Trophoblast cell (in vitro differentiated cells and primary cell): Measurements from ENCODE around the gene IL17RE.
"Not testable (repeated sequence)": the region's sequence is repeated elsewhere in the genome, so short reads cannot be mapped to it uniquely, and the experiment has no call there.

Source experiments
- DNase-seq, 2 donors: peaks; one replicate each; pipeline ENCODE4 v3.0.0-alpha.2; 2016
- H2AFZ ChIP-seq: 2 replicates; pipeline ENCODE4 v1.6.1; 2013; ENCODE audit warnings: low read length, moderate library complexity, mild to moderate bottlenecking; ENCODE audit not compliant: insufficient read depth, poor library complexity
- H2AK5ac ChIP-seq: 2 replicates; pipeline ENCODE4 v1.6.1; 2013; ENCODE audit warnings: mild to moderate bottlenecking, low read length
- H2BK120ac ChIP-seq: 2 replicates; pipeline ENCODE4 v1.6.1; 2013; ENCODE audit warnings: low read length, mild to moderate bottlenecking, moderate library complexity; ENCODE audit not compliant: insufficient read depth, poor library complexity
- H2BK12ac ChIP-seq: 2 replicates; pipeline ENCODE4 v1.6.1; 2013; ENCODE audit warnings: mild to moderate bottlenecking, low read length, moderate library complexity
- H2BK5ac ChIP-seq: 2 replicates; pipeline ENCODE4 v1.6.1; 2013; ENCODE audit warnings: low read length, low read depth, moderate library complexity, mild to moderate bottlenecking; ENCODE audit not compliant: poor library complexity
- H3K14ac ChIP-seq: 2 replicates; pipeline ENCODE4 v1.6.1; 2013; ENCODE audit warnings: mild to moderate bottlenecking, low read length
- H3K18ac ChIP-seq: 2 replicates; pipeline ENCODE4 v1.6.1; 2013; ENCODE audit warnings: mild to moderate bottlenecking, low read length
- H3K23ac ChIP-seq: 2 replicates; pipeline ENCODE4 v1.6.1; 2013; ENCODE audit warnings: low read length
- H3K27ac ChIP-seq: 2 replicates; pipeline ENCODE4 v1.5.1; 2013; ENCODE audit warnings: low read depth, mild to moderate bottlenecking, inconsistent platforms, low read length, moderate library complexity
- H3K27me3 ChIP-seq: 2 replicates; pipeline ENCODE4 v1.6.1; 2013; ENCODE audit warnings: inconsistent platforms, mild to moderate bottlenecking, low read length, moderate library complexity; ENCODE audit not compliant: insufficient read depth
- H3K36me3 ChIP-seq, 2 experiments: 1 replicate in 1 of 2; 2 replicates in 1 of 2; pipeline ENCODE4 v1.6.1; 2013; ENCODE audit warnings: low read length in 2 of 2, mild to moderate bottlenecking in 2 of 2, moderate library complexity in 1 of 2; ENCODE audit not compliant: insufficient read depth in 2 of 2, control insufficient read depth in 1 of 2
- H3K4ac ChIP-seq: 2 replicates; pipeline ENCODE4 v1.6.1; 2013; ENCODE audit warnings: low read depth, mild to moderate bottlenecking, low read length, moderate library complexity
- H3K4me1 ChIP-seq, 2 experiments: 1 replicate in 1 of 2; 2 replicates in 1 of 2; pipeline ENCODE4 v1.6.1; 2013; ENCODE audit warnings: low read length in 2 of 2, mild to moderate bottlenecking in 2 of 2, moderate library complexity in 1 of 2; ENCODE audit not compliant: insufficient read depth in 2 of 2, control insufficient read depth in 1 of 2
- H3K4me2 ChIP-seq: 2 replicates; pipeline ENCODE4 v1.6.1; 2013; ENCODE audit warnings: inconsistent platforms, mild to moderate bottlenecking, low read length, moderate library complexity
- H3K4me3 ChIP-seq: 2 replicates; pipeline ENCODE4 v1.5.1; 2013; ENCODE audit warnings: mild to moderate bottlenecking, low read depth, low read length, inconsistent platforms
- H3K79me1 ChIP-seq: one replicate; pipeline ENCODE4 v1.6.1; 2013; ENCODE audit warnings: low read length
- H3K79me2 ChIP-seq: 2 replicates; pipeline ENCODE4 v1.6.1; 2013; ENCODE audit warnings: low read length, mild to moderate bottlenecking; ENCODE audit not compliant: control insufficient read depth, insufficient read depth, poor library complexity
- H3K9ac ChIP-seq: 2 replicates; pipeline ENCODE4 v1.6.1; 2013; ENCODE audit warnings: mild to moderate bottlenecking, low read length
- H3K9me3 ChIP-seq: 2 replicates; pipeline ENCODE4 v1.6.1; 2013; ENCODE audit warnings: low read depth, mild to moderate bottlenecking, control low read depth, inconsistent platforms, low read length; ENCODE audit not compliant: insufficient read depth
- H4K12ac ChIP-seq: 2 replicates; pipeline ENCODE4 v1.6.1; 2013; ENCODE audit warnings: low read depth, mild to moderate bottlenecking, low read length, moderate library complexity
- H4K8ac ChIP-seq: 2 replicates; pipeline ENCODE4 v1.6.1; 2013; ENCODE audit warnings: low read depth, mild to moderate bottlenecking, low read length, moderate library complexity
- H4K91ac ChIP-seq: one replicate; pipeline ENCODE4 v1.6.1; 2013; ENCODE audit warnings: low read depth, mild to moderate bottlenecking, low read length, moderate library complexity
- WGBS: extraction: QIAGEN DNeasy Blood & Tissue Kit; methylation state at CpG from one replicate; pipeline ENCODE4 v1.1.7; 2013; ENCODE audit warnings: missing lambda C conversion rate; ENCODE audit not compliant: insufficient read length, insufficient coverage; ENCODE audit errors: extremely low coverage; 5-methylcytosine and 5-hydroxymethylcytosine counted together

The IL17RE gene

GRCh38 chr3:9867106-9867505, 35.5 kb upstream of the IL17RE start:
- H3K79me1 ChIP-seq = peaks cover 10% of the 10 kb centered on the region
- peaks cover 7 to 11% of the 10 kb centered on the region in 2 experiments for H3K4me1 ChIP-seq
- no peak overlapping the region for H2AFZ ChIP-seq
- no peak overlapping the region for H2BK5ac ChIP-seq
- H3K14ac ChIP-seq = no peak overlapping the region
- no peak overlapping the region for H4K8ac ChIP-seq
- no peak overlapping the region for H4K91ac ChIP-seq
- no peak overlapping the region for H3K23ac ChIP-seq
- H3K4me2 ChIP-seq = no peak overlapping the region
- H4K12ac ChIP-seq = no peak overlapping the region
- H2BK120ac ChIP-seq = no peak overlapping the region
- no peak overlapping the region for H3K4me3 ChIP-seq
- peaks cover 2% of the 10 kb centered on the region for H3K79me2 ChIP-seq
- H3K18ac ChIP-seq = no peak overlapping the region
- H3K27me3 ChIP-seq = no peaks in the 10 kb centered on the region
- WGBS = no CpG with 5 or more reads among the region's 12 CpGs
- H3K9me3 ChIP-seq = peaks cover 1% of the 10 kb centered on the region
- H2BK12ac ChIP-seq = no peak overlapping the region
- no peak overlapping the region for H2AK5ac ChIP-seq
- no peak overlapping the region for H3K9ac ChIP-seq
- no peak overlapping the region for H3K4ac ChIP-seq
- H3K36me3 ChIP-seq = no peaks in the 10 kb centered on the region
- H3K27ac ChIP-seq = no peak overlapping the region
- DNase-seq = no peak

DNA sequence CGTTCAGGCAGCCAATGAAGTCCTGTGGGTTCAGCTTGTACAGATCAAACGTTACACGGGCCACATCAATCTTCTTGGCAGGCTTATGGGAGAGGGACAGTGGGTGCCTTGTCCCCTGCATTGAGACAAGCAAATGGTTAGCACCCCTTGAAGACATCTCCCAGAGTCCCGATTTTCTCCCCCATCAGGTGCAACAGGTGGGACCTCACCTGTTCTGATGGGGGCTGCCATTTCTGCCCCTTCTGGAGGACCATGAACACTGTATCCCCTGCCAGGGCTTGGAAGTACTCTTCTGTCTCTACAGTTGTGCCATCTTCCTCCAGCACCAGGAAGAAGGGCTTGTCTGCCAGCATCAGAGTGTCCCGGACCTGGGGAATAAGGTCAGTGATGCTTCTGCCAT, 32.7 kb upstream of the IL17RE start:
- DNase-seq = no peak
- no peak overlapping the region for H2BK5ac ChIP-seq
- no peaks in the 10 kb centered on the region for H3K27me3 ChIP-seq
- peaks cover 1% of the 10 kb centered on the region for H3K9me3 ChIP-seq
- no peak overlapping the region for H4K12ac ChIP-seq
- no peak overlapping the region for H4K91ac ChIP-seq
- peak overlapping the region; percentile 17 for H2BK12ac ChIP-seq
- no peak overlapping the region for H4K8ac ChIP-seq
- H2AFZ ChIP-seq = no peak overlapping the region
- no peak overlapping the region for H3K4me2 ChIP-seq
- H3K4me3 ChIP-seq = no peak overlapping the region
- no peak overlapping the region for H2AK5ac ChIP-seq
- no peaks in the 10 kb centered on the region for H3K36me3 ChIP-seq
- H3K4me1 ChIP-seq = no peaks in the 10 kb centered on the region
- H3K79me2 ChIP-seq = no peaks in the 10 kb centered on the region
- peaks cover 1% of the 10 kb centered on the region for H3K79me1 ChIP-seq
- H3K23ac ChIP-seq = no peak overlapping the region
- no peak overlapping the region for H3K9ac ChIP-seq
- no peak overlapping the region for H3K4ac ChIP-seq
- H3K27ac ChIP-seq = no peak overlapping the region
- no CpG with 5 or more reads among the region's 5 CpGs for WGBS
- H2BK120ac ChIP-seq = no peak overlapping the region
- H3K14ac ChIP-seq = no peak overlapping the region
- H3K18ac ChIP-seq = no peak overlapping the region

- Histone ChIP-seq H4K12ac (no peak overlapping the region), H3K14ac (no peak overlapping the region), H3K27ac (no peak overlapping the region), H2BK12ac (no peak overlapping the region), H2AK5ac (no peak overlapping the region), H3K4me2 (no peak overlapping the region), H2AFZ (no peak overlapping the region), H3K9ac (no peak overlapping the region), H3K9me3 (peaks cover 1% of the 10 kb centered on the region), H3K23ac (no peak overlapping the region), H2BK5ac (no peak overlapping the region), H3K18ac (no peak overlapping the region), H3K79me1 (peaks cover 1% of the 10 kb centered on the region), H4K8ac (no peak overlapping the region), H3K79me2 (no peaks in the 10 kb centered on the region), H3K36me3 (no peaks in the 10 kb centered on the region), H4K91ac (no peak overlapping the region), H3K27me3 (no peaks in the 10 kb centered on the region), H3K4me1 (no peaks in the 10 kb centered on the region), H3K4me3 (no peak overlapping the region), H2BK120ac (no peak overlapping the region), H3K4ac (no peak overlapping the region)
- no CpG with 5 or more reads among the region's 1 CpG for WGBS
- DNase-seq = peak in 1 of 2 donors; percentile 60
These were observed 31.7 kb upstream of the IL17RE start for GRCh38 chr3:9870978-9871377.

DNA sequence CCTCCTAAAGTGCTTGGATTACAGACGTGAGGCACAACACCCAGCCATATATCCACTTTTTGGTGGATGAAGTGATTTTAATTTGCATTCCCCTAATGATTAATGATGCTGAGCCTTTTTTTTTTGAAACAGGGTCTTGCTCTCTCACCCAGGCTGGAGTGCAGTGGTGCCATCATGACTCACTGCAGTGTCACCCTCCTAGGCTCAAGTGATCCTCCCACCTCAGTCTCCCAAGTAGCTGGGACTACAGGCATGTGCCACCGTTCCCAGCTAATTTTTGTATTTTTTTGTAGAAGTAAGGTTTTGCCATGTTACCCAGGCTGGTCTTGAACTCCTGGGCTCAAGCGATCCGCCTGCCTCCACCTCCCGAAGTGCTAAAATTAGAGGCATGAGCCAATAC, 30.6 kb upstream of the IL17RE start:
- H3K4me3 ChIP-seq, H3K27me3 ChIP-seq, H3K4me2 ChIP-seq, H3K4ac ChIP-seq, H3K79me2 ChIP-seq, H3K27ac ChIP-seq, H2AFZ ChIP-seq, H3K36me3 ChIP-seq, H2BK120ac ChIP-seq, H3K18ac ChIP-seq, H3K14ac ChIP-seq, H2BK12ac ChIP-seq, H3K23ac ChIP-seq, DNase-seq, H2AK5ac ChIP-seq, H3K79me1 ChIP-seq, H4K91ac ChIP-seq, H3K4me1 ChIP-seq, H3K9ac ChIP-seq, H3K9me3 ChIP-seq, H4K8ac ChIP-seq, H4K12ac ChIP-seq, H2BK5ac ChIP-seq: not testable (repeated sequence)
- WGBS = no CpG with 5 or more reads among the region's 5 CpGs
